ENCODE data around the gene FAM193A.
"Not testable (repeated sequence)": the region's sequence is repeated elsewhere in the genome, so short reads cannot be mapped to it uniquely, and the experiment has no call there.

The FAM193A gene

GRCh38 chr4:2662598-2662997, 126.2 kb downstream of the FAM193A start:
- DNase-seq = no peak

DNA sequence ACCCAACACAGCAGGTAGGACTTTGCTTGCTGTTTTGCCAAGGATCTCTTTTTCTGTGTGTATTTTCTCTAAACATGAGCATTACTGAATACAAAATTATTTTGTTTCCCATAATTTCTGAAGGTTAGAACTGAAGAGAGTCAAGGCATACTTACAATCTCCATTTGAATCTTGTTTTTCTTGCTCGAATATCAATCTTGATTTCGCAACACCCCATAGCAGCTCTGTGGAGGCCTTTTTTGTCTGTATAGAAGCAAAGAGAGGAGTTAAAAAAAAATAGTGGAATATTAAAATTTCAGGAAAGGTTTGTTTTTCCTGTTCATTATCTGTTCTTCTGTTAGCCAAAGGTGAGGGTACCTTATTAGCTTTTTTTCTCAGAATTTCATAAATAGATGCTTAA, 126.8 kb downstream of the FAM193A start:
- no peak for DNase-seq

DNA sequence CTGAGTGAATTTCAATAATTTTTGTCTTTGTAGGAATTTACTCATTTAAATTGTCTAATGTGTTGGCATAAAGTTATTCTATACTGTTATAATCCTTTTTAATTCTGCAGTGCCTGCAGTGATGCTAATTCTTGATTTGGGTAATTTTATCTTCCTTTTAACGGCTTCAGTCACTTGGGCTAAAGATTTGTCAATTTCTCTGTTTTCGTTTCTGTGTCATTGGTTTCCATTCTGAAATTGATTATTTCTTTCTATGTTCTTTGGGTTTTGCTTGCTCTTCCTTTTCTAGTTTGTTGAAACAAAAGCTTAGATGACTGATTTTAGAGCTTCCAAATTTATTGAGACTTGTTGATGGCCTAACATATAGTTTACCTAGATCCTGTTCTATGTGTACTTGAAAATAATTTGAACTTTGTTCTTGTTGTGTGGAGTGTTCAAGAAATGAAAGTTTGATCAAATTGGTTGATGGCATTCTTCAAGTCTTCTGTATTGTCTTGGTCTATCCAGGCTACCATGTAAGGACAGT, 130.3 kb downstream of the FAM193A start:
- DNase-seq = no peak

DNA sequence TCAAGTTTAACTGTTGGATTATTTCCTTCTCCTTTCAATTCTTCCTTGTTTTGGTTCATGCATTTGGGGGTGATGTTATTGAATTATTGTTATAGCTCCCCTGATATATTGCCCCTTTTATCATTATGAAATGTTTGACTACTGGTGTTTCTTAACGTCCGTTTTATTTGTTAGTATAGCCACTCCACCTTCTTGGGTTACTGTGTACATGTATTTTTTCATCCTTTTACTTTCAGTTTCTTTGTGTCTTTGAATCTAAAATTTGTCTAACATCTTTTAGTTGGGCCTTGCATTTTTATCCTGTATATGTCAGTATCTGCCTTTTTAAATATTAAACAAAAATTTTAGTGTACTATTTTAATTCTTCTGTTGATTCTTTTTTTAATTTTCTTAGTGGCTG, 131.0 kb downstream of the FAM193A start:
- DNase-seq = peak in 1 of 6 experiments; percentile 10

DNA sequence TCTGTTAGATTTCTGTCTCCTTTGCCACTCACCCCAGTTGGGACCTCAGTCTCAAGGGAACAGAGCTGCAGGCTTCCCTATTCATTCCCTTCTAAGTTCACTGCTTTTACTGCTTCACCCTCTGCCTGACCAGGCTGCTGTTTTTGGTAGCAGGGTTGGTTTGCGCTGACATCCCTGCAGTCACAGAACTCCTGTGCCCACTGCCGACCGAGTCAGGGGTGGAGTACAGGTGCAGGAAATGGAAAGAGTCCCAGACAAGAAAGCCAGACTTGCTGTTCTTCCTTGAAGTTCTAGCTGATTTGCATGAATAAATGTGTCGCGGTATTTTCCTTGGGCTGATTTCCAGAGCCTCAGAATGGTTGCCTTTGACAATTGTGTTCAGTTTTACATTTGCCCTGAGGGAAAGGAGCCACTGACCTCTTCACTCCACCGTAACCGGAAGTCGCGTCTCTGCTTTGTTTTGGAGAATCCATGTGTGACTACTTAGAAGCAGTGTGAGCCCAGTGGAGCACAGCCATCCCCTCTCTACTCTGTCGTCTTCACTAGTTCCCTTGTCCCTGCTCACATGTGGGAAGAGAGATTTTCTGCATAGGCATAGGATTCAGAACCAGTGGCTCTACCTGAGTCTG, 134.9 kb downstream of the FAM193A start:
- DNase-seq = no peak

DNA sequence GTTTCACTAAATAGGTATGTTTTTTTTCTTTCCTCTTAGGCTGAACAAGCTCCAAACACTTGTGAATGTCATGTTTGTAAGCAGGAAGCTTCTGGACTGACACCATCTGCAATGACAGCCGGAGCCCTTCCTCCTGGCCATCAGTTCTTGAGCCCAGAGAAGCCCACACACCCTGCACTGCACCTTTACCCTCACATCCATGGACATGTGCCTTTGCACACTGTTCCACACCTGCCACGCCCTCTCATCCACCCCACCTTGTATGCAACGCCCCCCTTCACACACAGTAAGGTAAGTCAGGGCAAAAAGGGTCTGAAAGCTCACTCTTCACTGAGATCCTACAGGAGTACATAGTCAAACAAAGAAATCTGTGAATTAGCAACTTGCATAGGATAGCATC, 135.6 kb downstream of the FAM193A start:
- DNase-seq = no peak

GRCh38 chr4:2672700-2673099, 136.3 kb downstream of the FAM193A start:
- no peak for DNase-seq

GRCh38 chr4:2673157-2673556, 136.7 kb downstream of the FAM193A start:
- DNase-seq = no peak

- DNase-seq = not testable (repeated sequence)
These were observed 143.3 kb downstream of the FAM193A start for GRCh38 chr4:2679762-2680161.

GRCh38 chr4:2684486-2684885, 148.0 kb downstream of the FAM193A start:
- DNase-seq = no peak

- no peak for DNase-seq
These were observed 149.1 kb downstream of the FAM193A start for GRCh38 chr4:2685541-2685940.

GRCh38 chr4:2686379-2687265, 150.2 kb downstream of the FAM193A start:
- no peak for DNase-seq

GRCh38 chr4:2688281-2688680, 151.8 kb downstream of the FAM193A start:
- no peak for DNase-seq

DNA sequence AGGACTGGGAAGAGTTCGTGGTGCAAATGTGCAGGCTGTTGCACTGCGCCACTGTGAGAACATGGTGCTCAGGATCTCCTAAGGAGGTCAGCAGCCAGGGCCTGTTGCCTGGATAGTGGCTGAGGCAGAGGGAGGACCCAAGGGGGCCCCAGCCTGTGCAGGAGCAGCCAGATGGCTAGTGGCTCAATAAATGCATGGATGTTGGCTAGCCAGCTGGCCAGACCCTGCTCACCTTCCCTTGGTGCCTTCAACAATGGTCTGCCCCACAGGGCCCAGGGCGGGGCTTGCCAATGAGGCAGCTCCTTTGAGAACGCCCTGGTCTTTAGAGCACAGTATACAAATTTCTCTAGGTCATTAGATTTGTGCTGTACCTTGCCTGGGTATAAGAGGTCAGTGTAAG, 152.2 kb downstream of the FAM193A start:
- DNase-seq = no peak

DNA sequence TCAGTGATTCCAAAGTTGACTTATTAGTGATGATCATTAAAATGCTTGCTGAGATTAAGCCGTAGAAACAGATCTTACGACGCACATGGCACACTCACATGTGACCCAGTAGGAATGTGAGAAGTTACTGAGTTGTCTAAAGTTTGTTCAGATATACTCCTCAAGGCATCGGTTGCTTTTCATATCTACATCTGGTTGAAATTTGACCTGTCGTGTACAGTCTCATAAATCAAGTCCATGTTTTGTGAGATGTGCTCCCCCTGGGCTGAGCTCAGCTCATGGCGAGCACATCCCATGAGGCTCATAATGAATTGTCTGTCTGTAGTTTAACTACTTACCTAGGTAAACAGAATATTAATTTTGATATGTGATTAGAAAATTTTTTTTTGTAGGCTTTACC, 152.7 kb downstream of the FAM193A start:
- no peak for DNase-seq

DNA sequence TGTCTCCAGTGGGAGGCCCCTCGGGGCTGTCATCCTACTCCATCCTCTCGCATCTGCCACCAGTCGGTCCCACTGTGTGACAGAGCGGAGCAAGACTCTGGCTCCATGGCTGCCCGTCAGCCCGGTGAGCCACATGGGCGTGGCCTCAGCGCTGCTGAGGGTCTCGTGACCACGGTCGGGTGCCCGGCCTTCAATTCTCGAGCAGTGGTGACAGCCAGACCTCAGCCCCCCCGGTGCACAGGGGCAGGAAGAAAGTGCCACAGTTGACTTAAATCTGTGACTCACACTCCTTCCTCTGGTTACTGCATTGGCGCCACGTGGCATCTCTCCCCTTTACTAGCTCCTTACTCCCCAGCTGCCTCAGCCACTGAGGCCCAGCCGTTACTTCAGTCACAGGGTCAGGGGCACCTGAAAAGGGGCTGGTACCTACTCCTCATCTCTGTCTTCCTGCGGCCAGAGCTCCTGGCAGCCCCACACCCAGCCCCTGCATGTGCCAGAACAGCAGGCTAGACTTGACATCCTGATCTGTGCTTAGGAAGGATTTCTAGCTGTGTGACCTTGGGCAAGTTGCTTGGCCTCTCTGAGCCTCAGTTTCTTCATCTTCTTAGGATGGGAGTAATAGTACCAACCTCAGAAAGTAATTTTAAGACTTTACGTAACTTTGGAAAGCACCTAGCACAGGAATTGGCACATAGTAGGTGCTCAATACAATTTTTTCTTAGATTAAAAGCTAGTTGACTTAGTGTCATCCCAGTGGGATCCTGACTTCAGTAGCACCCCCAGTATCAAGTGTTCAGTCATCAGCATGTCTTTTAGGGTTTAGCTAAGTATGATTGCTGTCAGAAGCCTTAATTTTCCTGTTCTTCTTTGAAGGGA, 153.6 kb downstream of the FAM193A start:
- DNase-seq = no peak

DNA sequence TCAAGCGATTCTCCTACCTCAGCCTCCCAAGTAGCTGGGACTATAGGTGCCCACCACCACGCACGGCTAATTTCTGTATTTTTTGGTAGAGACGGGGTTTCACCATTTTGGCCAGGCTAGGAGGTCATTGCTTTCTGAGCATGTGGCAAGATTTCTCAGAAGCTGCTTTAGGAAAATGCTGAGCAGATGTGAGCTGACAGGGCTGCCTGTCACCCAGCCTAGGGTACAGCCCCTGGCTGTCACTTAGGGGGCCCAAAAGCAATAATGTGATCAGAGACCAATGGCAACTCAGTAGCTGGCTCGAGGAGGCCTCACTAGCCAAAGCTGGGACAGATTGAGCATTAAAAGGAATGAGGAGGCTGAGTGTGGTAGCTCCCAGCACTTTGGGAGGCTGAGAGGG, 154.9 kb downstream of the FAM193A start:
- DNase-seq = no peak

DNA sequence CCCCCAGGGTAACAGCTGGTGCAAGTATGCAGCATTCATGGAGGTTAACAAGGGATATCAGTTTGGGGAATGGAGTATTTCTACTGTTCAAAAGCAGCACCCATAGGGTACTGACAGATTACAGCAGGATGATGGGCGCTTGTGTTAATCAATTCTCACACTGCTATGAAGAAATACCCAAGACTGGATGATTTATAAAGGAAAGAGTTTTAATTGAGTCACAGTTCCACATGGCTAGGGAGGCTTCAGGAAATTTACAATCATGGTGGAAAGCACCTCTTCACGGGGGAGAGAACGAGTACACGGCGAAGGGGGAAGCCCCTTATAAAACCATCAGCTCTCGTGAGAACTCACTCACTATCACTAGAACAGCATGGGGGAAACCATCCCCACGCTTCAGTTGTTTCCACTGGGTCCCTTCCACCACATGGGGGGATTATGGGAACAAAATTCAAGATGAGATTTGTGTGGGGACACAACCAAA, 155.5 kb downstream of the FAM193A start:
- no peak for DNase-seq

- DNase-seq = no peak
These were observed 158.2 kb downstream of the FAM193A start for GRCh38 chr4:2694691-2695090.

DNA sequence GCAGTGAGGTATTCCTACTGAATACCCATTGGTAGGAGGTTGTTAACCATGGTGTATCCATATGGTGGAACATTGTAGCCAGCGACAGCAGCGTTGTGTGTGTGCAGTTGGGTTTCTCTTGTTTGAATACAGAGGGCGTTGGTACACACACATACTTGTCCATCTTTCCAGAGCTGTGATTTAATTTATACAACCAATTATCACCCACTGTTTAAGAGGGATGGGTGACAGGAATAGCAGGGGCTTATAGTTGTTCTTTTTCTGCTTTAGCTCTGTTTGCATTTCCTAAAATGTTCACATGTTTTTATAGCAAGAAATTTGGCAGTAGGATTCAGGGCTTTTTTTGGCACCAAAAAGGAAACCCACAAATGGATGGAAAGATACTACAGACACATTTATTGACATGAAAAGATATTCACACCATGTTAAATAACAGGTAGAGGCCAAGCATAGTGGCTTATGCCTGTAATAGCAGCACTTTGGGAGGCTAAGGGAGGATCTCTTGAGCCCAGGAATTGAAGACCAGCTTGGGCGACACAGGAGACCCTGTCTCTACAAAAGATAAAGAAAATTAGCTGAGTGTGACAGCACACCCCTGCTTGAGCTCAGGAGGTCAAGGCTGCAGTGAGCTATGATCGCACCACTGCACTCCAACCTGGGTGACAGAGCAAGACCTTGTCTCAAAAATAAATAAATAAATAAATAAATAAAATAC, 159.1 kb downstream of the FAM193A start:
- no peak for DNase-seq

DNA sequence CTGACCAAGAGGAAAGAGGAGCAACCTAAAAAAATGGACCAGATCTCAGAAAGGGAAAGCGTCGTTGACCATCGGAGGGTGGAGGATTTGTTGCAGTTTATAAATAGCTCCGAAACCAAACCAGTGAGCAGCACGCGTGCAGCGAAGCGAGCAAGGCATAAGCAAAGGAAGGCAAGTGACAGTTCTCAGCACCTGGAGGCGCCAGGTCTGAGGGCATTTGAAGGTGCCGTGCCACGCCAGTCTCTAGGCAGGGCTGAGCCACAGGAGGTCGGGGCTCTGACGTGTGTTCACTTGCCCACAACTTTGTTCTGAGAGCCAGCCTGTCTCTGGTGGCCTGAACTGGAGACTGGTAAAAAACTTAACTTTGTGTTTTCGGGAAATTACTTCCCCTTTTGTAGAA, 160.0 kb downstream of the FAM193A start:
- DNase-seq = no peak

- no peak for DNase-seq
These were observed 161.6 kb downstream of the FAM193A start for GRCh38 chr4:2697995-2698414.
